DMS53 treated with DMSO at 0.1 percent for 48 hours (cell line): ENCODE results near the gene MEGF6.

Source experiments
- DNase-seq: peaks from one replicate; lab custom pipeline; 2025; ENCODE audit not compliant: unreplicated experiment; lab: John Stamatoyannopoulos, UW

MEGF6 gene

GRCh38 chr1:3522564-3523265 is 88.6 kb downstream of the MEGF6 start:
- DNase-seq = no peak

DNA sequence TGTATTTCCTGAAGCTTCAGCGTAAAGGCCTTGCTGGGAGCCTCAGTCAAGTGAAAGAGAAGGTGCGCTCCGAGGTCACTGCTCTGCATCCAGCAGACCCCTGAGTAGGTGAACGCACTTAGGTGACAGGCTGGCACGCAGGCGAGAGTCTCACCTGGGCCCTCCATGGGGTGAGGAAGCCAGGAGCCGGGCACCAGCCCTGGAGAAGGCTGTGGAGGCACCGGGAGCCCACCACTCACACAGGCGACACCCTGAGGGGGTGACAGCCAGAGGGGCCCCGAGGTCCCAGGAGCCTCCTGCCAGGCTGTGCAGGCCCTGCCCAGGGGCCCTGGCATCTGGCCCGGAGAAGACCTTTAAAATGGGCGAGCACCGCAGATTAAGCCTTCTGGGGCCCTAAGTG is 89.2 kb downstream of the MEGF6 start:
- DNase-seq = no peak

- DNase-seq = no peak
Observed at GRCh38 chr1:3521426-3521825, 89.9 kb downstream of the MEGF6 start.

DNA sequence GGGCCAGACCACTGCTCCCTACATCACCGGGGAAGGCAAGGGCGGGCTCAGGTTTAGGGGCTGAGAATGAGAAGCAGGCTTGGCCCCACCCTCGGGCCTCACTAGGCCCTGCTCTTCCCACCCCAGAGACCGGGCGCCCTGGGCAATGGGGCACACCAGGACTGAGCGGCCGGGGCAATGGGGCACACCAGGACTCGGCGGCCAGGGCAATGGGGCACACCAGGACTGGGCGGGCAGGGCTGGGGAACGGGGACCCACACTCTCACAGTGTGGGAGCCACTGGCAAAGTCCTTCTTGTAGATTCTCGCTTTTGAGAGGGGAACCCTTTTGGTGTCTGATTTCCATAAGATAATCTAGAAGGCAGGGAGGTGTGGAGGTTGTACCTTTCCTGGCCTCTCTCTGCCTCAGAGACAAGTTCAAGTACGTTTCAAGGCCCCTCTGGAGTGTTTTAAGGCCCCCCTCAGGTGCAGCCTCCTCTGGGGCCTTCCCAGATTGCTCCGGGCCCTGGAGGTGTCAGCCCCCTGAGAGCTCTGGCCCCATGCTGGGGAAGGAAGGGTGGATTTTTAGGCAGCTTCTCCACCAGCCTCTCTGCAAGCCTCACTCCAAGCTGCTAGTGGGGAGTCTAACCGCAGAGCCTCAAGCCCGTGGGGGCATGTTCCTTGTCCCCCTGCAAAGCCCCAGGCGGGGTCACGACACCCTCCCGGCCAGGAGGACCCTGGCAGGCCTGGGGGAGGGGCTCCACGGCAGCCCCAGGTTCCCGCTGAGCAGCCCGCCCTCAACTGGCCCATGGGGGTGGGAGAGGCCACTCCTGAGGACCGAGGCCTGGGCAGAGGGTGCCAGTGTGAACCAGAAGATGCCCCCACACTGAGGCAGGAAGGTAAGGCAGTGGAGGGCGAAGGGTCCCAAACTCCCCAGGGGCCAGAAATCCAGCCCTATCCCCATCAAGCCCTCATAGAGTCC is 90.6 kb downstream of the MEGF6 start:
- no peak for DNase-seq

DNA sequence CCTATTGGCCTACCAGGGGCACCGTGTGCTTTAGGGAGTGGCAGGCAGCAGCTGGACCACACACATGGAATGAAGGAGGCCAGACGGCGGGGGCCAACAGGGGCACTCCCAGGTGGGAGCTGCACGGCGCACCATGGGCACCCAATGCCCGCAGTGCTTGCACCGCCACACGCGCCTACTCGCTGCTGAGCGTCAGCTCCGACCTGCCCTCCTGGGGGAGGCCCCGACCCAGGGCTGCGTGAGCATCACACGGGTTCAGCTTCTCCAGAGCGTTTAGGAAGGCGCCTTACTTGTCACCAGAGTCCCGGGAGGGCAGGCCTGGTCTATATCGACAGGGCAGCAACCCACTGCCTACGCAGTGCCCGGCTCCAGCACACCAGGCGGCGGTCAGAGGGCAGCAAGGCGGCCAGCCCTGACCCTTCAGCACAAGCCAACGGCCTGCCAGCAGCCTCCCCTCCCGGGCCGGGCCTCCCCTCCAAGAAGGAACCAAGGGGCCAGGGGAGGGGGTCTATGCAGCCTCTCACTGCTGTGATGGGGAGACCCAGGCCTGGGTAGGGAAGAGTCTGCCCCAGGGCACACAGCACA is 91.9 kb downstream of the MEGF6 start:
- DNase-seq = no peak

DNA sequence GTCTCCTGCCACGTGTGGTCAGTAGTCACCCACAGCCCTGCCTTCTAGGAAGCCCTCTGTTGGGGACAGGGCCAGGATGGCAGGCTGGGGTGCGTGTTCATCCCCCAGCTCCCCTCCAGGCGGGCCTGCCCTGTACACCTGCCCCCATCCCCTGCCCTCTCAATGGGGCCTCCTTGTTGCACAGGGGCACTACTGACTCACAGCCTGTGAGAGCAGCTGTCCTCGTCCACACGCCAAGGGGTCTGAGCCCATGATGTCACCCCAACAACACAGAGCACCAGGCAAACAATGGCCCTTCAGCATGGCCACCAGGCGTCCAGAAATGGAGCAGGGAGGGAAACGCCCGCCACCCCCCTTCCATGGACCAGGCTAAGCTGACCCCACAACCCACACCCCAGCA is 92.6 kb downstream of the MEGF6 start:
- DNase-seq = no peak

GRCh38 chr1:3518256-3518655 is 93.1 kb downstream of the MEGF6 start:
- DNase-seq = no peak

- DNase-seq = no peak
Observed at GRCh38 chr1:3516911-3517675, 94.2 kb downstream of the MEGF6 start.

- no peak for DNase-seq
Observed at GRCh38 chr1:3516481-3516869, 94.8 kb downstream of the MEGF6 start.

DNA sequence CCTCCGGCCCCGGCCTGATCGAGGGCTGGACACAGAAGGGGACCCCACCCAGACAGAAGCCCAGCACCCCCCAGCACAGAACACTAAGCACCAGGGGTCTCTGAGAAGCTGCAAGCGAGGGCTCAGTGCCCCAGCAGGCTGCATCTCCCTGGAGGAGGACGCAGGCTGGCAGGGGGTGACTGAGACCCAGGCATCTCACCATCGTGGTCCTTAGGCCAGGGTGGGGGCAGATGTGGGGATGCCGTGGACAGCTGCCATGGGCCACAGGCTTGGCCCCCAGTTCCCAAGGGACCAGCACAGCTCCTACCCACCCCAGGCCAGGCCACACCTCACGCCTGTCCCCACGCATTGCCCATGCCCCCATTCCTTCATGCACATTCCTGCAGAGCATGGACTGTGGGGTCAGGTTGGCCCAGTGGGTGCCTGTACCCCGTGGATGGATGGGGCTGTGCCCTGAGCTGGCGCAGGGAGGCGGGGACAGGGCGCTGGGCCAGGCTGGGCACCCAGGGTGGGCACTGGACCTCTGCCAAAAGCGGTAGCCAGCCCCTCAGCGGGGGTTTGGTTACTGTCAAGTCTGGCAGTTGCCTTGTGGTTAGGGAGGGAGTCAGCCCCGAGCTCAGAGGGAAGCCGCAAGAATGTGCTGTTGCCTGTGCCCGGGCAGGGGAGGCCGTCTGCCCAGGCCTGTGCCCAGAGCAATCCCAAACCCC is 95.4 kb downstream of the MEGF6 start:
- DNase-seq = no peak

DNA sequence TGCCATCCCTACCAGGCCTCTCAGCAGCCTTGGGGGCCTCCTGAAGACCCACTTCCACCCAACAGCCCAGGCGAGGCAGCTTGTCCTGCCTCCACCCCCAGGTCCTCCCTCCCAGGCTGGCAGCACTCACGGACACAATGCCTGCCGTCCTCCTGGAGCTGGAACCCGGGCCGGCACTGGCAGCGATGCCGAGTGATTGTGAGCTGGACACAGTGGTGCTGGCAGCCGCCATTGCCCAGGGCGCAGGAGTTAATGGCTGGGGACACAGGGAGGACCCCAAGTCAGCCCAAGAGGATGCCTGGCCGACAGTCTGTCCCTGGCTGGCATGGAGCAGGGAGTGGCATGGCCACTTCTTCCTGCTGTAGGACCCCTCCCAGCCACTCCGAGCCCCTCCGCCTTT is 96.0 kb downstream of the MEGF6 start:
- DNase-seq = no peak

GRCh38 chr1:3514404-3514803 is 96.9 kb downstream of the MEGF6 start:
- no peak for DNase-seq

DNA sequence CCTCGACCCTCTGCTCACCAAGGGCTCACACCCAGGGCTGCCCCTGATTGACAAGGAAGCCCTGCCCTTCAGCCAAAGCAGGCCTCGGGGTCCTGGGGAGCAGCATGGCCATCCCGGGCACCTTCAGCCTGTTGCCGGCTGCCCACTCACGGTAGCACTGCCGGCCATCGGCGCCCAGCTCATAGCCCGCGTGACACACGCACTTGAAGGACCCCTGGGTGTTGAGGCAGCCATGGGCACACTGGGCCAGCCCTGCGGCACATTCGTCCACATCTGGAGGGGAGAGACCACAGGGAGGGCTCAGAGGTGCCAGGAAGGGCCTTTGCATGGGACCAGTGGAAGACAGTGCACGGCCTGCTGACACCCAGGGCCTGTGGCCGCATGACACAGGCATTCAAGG is 99.5 kb downstream of the MEGF6 start:
- no peak for DNase-seq

DNA sequence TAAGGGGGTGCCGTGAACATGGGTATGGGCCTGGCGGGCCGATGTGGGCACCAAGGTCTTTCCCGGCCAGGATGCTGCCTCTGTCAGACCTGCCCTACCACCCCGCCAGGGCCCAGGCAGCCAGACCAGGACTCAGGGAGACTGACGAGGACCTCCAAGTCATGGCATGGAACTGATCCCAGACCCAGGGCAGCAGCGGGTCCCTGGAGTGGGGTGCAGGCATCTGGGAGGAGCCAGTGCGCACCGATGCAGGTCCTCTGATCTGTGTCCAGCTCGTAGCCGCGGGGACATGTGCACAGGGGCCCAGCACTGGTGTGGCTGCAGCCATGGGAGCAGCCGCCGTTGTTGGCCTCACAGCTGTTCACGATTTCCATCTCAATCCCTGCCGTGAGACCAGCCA is 100.0 kb downstream of the MEGF6 start:
- DNase-seq = no peak

DNA sequence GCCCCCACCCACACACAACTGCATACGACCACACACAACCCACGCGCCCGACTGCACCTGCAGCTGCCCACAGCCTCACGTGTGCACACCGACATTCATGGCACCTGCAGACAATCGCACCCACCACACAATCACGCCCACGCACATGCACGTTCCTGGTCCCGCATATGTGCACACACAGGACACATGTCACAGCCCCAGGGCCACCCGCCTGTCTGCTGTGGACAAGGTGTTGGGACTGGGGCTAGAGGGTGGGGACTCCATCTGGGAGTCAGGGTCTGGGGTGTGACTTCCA is 100.4 kb downstream of the MEGF6 start:
- no peak for DNase-seq

DNA sequence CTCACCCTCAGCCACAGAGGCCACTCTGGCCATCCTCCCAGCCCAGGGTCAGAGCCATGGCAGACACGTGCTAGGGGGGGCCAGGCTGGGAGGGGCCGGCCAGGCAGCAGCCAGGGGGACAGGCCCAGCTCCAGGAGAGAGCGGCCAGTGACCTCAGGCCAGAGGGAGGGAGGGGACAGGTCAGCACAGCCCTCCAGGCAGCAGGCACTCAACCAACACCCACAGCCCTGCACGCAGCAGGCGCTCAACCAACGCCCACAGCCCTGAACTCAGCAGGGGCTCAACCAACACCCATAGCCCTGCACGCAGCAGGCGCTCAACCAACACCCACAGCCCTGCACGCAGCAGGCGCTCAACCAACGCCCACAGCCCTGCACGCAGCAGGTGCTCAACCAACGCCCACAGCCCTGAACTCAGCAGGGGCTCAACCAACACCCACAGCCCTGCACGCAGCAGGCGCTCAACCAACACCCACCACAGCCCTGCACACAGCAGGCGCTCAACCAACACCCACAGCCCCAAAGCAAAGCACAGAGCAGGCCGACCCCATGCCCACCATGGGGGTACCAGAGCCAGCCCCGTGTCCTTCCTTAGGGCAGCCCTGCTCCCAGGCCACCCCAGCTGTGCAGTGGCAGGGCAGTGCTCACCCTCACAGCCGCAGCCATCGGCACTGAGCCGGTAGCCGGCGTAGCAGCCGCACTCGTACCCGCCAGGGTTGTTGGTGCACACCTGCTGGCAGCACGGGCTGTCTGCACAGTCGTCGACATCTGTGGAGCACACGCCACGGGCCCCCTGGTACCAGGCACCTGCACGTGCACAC is 101.0 kb downstream of the MEGF6 start:
- DNase-seq = no peak

DNA sequence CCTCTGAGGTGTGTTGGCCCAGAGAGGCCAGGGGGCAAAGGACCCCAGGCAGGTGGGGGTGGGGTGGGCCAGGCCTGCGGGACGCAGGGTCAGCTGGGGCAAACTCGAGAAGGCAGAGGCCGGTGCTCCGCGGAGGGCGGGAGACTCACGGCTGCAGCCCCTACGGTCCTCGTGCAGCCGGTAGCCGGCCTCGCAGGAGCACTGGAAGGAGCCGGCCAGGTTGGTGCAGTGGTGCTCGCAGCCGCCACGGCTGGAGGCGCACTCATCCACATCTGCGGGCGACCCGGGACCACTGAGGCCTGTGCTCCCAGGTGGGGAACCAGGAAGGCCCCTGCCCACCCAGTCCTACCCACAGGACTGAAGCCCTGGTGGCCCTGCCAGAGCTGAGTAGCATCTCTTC is 101.6 kb downstream of the MEGF6 start:
- DNase-seq = no peak

DNA sequence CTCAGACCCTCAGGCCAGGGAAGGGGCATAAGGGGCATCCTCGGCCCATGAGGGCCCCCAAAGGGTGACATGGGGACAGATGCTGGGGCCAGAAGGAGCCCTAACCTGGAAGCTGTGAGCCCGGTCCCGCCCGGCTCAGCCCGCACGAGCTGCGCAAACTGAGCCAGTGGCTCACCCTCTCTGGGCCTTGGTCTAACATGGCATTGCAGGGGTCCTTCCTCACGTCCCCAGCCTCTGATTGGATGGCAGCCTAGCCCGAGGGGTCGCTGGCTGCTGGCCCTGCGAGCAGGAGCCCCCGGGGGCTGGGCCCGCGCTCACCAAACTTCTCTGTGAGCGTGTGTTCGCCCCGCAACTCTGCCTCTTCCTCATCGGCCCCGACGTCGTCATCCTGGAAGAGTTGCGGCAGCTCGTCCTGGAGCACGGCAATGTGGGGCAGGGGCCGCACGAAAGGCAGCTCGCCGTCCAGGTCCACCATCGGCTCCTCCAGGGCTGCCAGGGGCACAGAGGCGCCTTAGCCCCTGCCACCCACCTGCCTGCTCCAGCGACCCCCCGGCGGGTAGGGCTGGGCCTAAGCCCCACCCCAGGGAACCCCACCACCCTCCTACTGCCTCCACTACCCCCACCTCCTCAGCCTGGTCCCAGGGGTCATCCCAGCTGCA is 102.4 kb downstream of the MEGF6 start:
- DNase-seq = no peak

DNA sequence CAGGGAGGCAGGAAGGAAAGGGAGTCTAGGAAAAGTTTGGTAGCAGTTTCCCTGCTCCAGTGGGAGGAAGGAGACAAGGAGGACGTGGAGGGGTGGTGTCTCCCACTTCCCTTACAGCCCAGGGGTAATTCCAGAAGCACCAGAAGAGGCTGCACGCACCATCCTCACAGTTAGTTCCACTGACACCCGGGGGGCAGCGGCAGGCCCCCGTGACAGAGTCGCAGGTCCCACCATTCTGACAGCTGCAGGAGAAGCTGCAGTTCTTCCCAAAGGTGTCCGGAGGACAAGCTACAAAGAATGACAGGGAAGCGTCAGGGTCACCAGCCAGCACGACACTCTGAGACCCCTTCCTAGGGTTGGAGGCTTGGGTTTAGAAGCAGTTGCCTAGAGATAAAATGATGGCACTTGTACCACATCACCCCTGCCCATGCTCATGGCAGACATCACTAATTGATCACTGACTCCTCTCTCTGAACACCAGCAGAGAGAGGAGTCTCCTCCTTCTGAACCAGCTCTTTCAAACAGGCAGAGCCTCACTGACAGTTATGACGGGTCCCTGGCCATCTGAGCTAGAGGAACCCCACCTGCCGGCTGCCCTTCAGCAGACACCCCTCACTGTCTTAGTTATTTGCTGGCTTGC is 103.6 kb downstream of the MEGF6 start:
- DNase-seq = no peak
